Measurements from ENCODE around the gene CRYBB3.
"Not testable (repeated sequence)": the region's sequence is repeated elsewhere in the genome, so short reads cannot be mapped to it uniquely, and the experiment has no call there.

Gene CRYBB3

GRCh38 chr22:25176175-25176574, 23.5 kb upstream of the CRYBB3 start:
- H3K4me3 ChIP-seq (replicated peaks; ENCODE audit: low read depth, low read length) = no peak overlapping the region
- DNase-seq (ENCODE audit: extremely low read depth, low read depth) = no peak
- no peak for TF ChIP-seq CTCF (IDR thresholded peaks at IDR 0.05; ENCODE audit: low read depth, low read length, missing control alignments)

- no peak for TF ChIP-seq CTCF (IDR thresholded peaks at IDR 0.05; ENCODE audit: low read depth, low read length, missing control alignments)
- no peak overlapping the region for H3K4me3 ChIP-seq (replicated peaks; ENCODE audit: low read depth, low read length)
- no peak for DNase-seq (ENCODE audit: extremely low read depth, low read depth)
Observed at GRCh38 chr22:25176799-25177198, 22.9 kb upstream of the CRYBB3 start.

- H3K4me3 ChIP-seq (replicated peaks; ENCODE audit: low read depth, low read length) = no peak overlapping the region
Observed at GRCh38 chr22:25177226-25177625, 22.4 kb upstream of the CRYBB3 start.

GRCh38 chr22:25177895-25178294, 21.8 kb upstream of the CRYBB3 start:
- TF ChIP-seq CTCF (IDR thresholded peaks at IDR 0.05; ENCODE audit: low read depth, low read length, missing control alignments) = no peak
- H3K4me3 ChIP-seq (replicated peaks; ENCODE audit: low read depth, low read length) = no peak overlapping the region
- no peak for DNase-seq (ENCODE audit: extremely low read depth, low read depth)

More at GRCh38 chr22:25177226-25177625, 22.4 kb upstream of the CRYBB3 start:
- TF ChIP-seq CTCF (IDR thresholded peaks at IDR 0.05; ENCODE audit: low read depth, low read length, missing control alignments) = no peak
- DNase-seq (ENCODE audit: extremely low read depth, low read depth) = no peak

- not testable (repeated sequence) for H3K4me3 ChIP-seq (replicated peaks; ENCODE audit: low read depth, low read length); DNase-seq (ENCODE audit: extremely low read depth, low read depth)
Observed at GRCh38 chr22:25178348-25178747, 21.3 kb upstream of the CRYBB3 start.

GRCh38 chr22:25178869-25179631, 20.6 kb upstream of the CRYBB3 start:
- DNase-seq (ENCODE audit: extremely low read depth, low read depth); H3K4me3 ChIP-seq (replicated peaks; ENCODE audit: low read depth, low read length): not testable (repeated sequence)

- TF ChIP-seq CTCF (IDR thresholded peaks at IDR 0.05; ENCODE audit: low read depth, low read length, missing control alignments) = no peak
- no peak for DNase-seq (ENCODE audit: extremely low read depth, low read depth)
- no peak overlapping the region for H3K4me3 ChIP-seq (replicated peaks; ENCODE audit: low read depth, low read length)
Observed at GRCh38 chr22:25182131-25183110, 17.2 kb upstream of the CRYBB3 start.
